Activated gamma-delta T cell treated with Interleukin-2 at 50 U/mL for 16 hours (primary cell): ENCODE data around the gene GCLC.
"Not testable (repeated sequence)": the region's sequence is repeated elsewhere in the genome, so short reads cannot be mapped to it uniquely, and the experiment has no call there.

Experiments used
- DNase-seq: peaks from one replicate; pipeline ENCODE4 v3.0.0-alpha.2; 2020

GCLC gene

DNA sequence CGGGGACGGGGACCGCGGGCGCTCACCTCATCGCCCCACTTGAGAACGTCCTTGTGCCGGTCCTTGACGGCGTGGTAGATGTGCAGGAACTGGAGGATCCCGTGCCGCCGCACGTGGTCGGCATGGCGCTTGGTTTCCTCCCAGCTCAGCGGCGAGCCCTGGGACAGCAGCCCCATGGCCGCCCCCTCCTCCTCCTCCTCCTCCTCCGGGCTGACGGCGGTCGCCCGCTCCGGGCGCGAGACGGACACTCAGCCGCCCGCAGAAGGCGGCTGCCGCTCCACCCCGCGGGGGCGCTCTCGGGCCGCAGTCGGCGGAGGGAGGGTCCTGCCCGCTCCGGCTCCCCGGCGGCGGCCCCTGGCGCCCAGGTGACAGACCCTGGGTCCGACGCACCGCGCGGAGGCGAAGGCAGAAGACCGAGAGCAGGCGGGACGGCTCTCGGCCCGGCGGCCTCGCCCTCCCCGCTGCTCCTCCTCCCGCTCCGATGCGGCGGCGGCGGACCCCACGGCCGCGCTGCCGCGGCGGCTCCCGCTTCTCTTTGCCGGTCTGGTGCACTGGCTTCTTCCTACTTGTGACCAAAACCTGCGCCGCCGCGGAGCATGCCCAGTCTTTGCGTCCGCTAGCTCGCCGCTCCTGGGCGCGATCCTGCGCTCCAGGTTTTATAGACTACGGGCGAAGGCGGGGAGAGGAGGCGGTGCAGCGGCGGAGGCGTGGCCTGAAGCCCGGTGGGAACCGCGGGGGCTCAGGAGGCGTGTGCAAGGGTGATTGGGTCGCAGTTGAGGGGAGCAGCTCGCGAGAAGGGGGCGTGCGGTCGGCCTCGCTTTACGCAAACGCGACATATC lies at the start of gene GCLC:
Gene GCLC (minus strand): TSS at position 632 of the 839 bp plus-strand sequence. CDS start 456 bp downstream, at position 176.
- DNase-seq, result peak; percentile 89

DNA sequence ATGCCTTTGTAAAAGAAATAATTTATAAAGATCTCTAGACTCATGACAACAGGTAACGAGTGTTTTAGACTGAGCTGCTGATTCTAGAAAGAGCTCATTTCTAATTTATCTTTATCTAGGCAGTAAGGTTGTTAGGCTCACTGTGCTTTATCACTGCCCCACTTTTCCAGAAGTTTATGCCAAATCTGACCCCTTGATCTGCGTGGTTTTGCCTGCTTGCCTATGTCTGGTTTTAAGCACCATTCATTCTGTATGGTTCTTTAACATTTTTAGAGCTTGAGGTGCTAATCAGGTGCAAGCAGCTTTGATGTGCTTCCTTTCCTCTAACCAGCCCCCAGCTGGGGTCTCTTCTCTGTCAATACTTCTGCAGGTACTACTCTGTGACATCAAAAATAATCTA lies 49.7 kb upstream of the GCLC start:
- no peak for DNase-seq

- no peak for DNase-seq
Measured at GRCh38 chr6:53593001-53593488, 48.1 kb upstream of the GCLC start.

DNA sequence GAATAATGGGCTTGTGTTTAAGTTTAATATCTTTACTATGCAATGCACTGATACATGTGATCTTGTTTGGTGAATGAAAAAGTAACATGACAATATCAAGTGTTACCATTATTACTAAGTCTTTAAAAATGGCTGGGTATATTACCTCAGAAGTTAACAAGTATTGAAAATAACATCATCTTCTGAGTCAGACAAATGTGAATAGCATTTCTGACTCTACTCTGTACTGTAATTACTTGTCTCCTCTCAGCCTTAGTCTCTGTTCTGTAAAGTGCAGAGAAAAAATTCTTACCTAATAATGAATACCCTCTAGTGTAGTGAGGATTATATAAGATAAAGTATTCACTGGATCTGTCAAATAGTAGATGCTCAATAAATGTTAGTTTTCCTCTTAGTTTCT lies 47.0 kb upstream of the GCLC start:
- no peak for DNase-seq

DNA sequence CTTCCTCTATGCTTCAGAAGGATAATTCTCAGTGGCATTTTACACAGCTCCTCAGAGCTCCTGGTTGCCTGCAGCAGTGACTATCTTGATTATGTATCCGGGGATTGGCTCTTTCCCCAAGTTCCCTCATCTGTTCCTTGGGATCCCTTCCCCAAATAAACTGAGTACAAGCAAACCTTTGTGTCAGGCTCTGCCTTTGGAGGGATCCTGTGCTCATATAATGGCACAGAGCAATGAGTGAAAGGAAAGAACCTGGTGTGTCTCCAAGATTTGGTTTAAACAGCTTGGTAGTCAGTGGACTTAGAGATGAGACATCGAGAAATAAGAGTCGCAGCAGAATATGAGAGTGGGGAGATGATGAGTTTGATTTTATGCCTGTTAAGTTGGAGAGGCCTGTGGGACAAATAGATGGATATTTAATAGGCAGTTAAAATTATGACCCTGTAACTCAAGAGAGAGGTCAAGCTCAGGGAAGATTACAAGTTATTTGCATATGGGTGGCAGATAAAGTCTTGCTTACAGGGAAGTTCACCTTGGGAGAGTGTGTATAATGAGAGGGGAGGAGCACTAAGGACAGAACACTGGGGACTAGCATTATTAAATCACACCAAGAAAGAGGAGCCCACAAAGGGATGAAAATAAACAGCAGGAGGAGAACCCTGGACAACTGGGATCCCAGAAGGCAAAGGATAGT lies 44.1 kb upstream of the GCLC start:
- DNase-seq, result no peak

DNA sequence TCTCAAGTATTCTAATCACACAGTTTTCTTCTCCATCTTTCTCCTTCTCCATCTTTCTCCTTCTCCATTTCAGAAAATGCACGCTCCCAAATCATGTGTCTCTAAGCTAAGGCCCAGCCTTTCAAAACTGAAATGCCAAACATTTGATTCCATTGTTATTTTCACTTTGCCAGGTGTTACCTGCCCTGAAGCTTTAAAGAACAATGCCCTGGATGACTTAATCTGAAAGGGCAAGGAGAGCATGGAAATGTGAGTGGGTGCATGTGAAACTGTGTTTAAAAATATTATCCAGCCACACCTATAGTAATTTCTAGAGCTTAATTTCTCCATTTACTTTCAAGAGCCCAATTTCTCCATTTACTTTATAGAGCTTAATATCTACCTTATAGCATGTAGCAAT lies 42.4 kb upstream of the GCLC start:
- no peak for DNase-seq

GRCh38 chr6:53585208-53585900 lies 40.5 kb upstream of the GCLC start:
- no peak for DNase-seq

GRCh38 chr6:53584726-53585125 lies 39.8 kb upstream of the GCLC start:
- DNase-seq, result no peak

DNA sequence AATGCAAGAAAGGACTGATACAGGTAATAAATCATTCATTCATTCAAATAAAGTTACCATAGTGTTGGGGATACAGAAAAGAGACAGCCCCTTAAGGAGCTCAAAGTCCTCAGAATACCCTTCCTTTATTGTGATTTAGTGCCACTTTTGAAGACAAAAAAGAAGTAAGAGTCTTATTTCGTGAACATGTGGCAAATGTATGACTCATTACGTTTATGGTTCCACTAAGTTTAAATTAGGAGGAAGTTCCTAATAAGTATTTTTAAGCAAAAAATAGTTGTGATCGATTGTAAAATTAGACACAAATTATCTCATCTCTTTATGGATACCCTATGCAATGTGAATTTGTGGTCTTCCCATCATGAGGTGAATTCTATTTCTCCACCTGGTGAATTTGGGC lies 38.5 kb upstream of the GCLC start:
- DNase-seq, result no peak

- no peak for DNase-seq
Measured at GRCh38 chr6:53582963-53583362, 38.1 kb upstream of the GCLC start.

DNA sequence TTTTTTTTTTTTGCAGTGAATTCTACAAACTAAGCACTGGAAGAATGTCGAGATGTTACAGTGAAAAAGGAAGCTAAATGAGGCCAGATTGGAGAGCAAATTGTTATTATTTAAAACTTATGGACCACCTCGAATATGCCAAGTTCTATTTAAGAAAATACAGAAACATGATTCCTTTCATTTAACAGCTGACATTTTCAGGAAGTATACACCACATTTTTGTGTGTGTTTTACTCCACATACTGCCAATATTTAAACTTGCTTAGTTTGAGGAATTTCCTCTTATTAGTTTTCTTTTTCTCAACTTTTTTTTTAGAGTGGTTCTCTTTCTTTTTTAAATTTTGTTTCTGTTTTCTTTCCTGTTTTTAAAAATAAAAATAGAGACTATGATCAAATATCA lies 37.0 kb upstream of the GCLC start:
- no peak for DNase-seq

- DNase-seq, result no peak
Measured at GRCh38 chr6:53581173-53581773, 36.4 kb upstream of the GCLC start.

DNA sequence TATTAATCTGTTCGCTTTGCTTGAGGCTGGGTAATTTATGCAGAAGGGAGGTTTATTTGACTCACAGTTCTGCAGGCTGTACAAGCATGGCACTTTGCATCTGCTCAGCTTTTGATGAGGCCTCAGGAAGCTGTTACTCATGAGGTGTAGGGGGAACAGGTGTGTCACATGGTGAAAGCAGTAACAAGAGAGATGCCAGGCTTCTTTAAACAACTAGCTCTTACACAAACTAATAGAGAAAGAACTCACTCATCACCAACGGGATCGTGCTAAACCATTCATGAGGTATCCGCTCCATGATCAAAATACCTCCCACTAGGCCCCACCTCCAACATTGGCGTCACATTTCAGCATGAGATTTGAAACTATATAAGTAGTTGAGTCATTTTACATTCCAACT lies 34.4 kb upstream of the GCLC start:
- DNase-seq, result no peak

- DNase-seq, result no peak
Measured at GRCh38 chr6:53578371-53578770, 33.5 kb upstream of the GCLC start.

- DNase-seq, result no peak
Measured at GRCh38 chr6:53573299-53573698, 28.4 kb upstream of the GCLC start.

DNA sequence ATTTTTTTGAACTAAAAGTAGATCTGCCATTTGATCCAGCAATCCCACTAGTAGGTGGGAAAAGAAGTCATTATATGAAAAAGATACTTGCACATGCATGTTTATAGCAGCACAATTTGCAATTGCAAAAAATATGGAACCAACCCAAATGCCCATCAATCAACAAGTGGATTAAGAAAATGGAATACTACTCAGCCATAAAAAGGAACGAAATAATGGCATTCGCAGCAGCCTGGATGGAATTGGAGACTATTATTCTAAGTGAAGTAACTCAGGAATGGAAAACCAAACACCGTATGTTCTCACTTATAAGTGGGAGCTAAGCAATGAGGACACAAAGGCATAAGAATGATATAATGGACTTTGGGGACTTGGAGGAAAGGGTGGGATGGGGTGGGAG lies 27.5 kb upstream of the GCLC start:
- DNase-seq, result not testable (repeated sequence)

GRCh38 chr6:53568776-53569616 lies 24.1 kb upstream of the GCLC start:
- no peak for DNase-seq

DNA sequence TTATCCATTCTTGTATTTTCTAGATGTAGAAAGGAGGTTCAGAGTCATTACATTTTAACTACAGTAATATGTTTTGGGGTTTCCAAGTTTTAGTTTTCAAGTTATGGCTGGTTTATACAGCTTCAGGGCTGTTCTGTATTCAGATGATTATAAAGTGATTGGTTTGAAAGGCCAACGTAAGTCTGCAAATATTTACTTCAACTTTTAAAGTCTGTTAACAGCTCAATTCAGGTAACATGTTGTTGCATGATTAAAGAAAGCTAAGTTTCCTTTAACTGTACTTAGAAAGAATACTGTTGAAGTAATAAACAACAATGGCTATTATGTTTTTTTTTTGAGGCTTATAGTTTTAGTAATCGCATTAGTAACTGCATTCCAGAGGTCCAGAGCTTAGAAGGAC lies 22.8 kb upstream of the GCLC start:
- DNase-seq, result no peak

DNA sequence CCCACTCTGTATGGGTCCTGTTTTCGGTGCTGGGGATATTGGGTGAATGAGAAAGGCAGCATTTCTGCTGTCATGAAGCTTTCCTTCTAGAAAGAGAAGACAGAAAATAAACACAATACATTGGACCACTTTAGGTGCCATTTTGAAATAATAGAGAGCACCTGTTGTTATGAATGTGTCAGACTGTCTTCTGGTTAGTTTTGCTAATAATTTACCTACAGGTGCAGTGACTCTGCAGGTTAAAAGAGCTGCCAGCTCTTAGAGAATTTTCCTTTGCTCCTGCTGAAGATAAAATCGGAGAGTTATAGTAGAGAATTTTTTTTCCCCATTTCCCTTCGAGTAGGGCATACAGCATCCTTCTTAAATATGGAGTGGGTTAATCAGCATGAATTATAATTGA lies 21.9 kb upstream of the GCLC start:
- DNase-seq, result no peak

- DNase-seq, result no peak
Measured at GRCh38 chr6:53565886-53566285, 21.0 kb upstream of the GCLC start.

GRCh38 chr6:53564401-53565065 lies 19.6 kb upstream of the GCLC start:
- DNase-seq, result no peak
